ENCODE data around the gene HIC1. TPM values are rescaled to one million over a fixed set of nuclear protein-coding genes. Genes with fewer than 3 reads are reported as not detected.

HIC1 gene
- total and polyA plus RNA-seq, 2 experiments from 2014 or later = 0.17 to 0.26 TPM

DNA sequence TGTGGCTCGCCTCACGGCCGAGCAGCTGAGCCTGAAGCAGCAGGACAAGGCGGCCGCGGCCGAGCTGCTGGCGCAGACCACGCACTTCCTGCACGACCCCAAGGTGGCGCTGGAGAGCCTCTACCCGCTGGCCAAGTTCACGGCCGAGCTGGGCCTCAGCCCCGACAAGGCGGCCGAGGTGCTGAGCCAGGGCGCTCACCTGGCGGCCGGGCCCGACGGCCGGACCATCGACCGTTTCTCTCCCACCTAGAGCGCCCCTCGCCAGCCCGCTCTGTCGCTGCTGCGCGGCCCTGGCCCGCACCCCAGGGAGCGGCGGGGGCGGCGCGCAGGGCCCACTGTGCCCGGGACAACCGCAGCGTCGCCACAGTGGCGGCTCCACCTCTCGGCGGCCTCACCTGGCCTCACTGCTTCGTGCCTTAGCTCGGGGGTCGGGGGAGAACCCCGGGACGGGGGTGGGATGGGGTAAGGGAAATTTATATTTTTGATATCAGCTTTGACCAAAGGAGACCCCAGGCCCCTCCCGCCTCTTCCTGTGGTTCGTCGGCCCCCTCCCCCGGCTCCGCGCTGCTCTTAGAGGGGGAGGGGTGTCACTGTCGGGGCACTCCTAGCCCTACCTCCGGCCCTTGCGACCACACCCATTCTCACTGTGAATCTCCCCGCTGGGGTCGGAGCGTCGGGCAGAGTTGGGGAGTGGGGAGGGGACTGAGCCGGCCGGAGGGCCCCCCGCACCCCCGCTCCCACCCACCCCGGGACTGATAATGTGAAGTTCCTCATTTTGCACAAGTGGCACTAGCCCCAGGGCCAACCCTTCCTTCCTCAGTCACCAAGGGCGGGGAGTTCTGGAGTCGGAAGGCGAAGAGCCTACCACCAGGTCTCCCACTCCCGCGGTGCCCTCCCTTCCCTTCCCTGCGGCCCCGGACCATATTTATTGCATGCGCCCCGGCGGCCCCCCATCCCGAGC, 4.0 kb downstream of the HIC1 start:
- Histone ChIP-seq H3K9me2 (ENCODE audit: insufficient read depth) (no peaks in the 10 kb centered on the region), H2AFZ (no peak overlapping the region), H3K27me3 (ENCODE audit: insufficient read depth) (peaks cover 71% of the 10 kb centered on the region), H3F3A (replicated peaks; ENCODE audit: low read depth) (0 out of 2 replicates have a peak, but pooled peaks cover 10% of the 10 kb centered on the region), H3K79me2 (replicated peaks; ENCODE audit: insufficient read depth) (no peaks in the 10 kb centered on the region), H3K27ac (ENCODE audit: low read depth) (no peak overlapping the region), H3K4me2 (peak overlapping the region; percentile 73), H3K4me3 (peak overlapping the region; percentile 49), H4K20me1 (replicated peaks; ENCODE audit: insufficient read depth) (no peaks in the 10 kb centered on the region; the same call in 1 of the 2 replicates), H3K4me1 (ENCODE audit: insufficient read depth) (peaks cover 31% of the 10 kb centered on the region), H3K36me3 (ENCODE audit: insufficient read depth) (no peaks in the 10 kb centered on the region)
- Mint-ChIP-seq H3K27ac (no peak overlapping the region), H3K4me3 (peak overlapping the region; percentile 54), H3K27me3 (ENCODE audit: insufficient read depth, low read depth, poor library complexity) (peaks cover 69% of the 10 kb centered on the region), H3K9me3 (no peaks in the 10 kb centered on the region), H3K4me1 (peaks cover 31% of the 10 kb centered on the region), H3K36me3 (ENCODE audit: low read depth) (peaks cover 7% of the 10 kb centered on the region)
- no peak for TF ChIP-seq JUNB (IDR thresholded peaks at IDR 0.05; ENCODE audit: unreplicated experiment)
- TF ChIP-seq, protein P1, sequence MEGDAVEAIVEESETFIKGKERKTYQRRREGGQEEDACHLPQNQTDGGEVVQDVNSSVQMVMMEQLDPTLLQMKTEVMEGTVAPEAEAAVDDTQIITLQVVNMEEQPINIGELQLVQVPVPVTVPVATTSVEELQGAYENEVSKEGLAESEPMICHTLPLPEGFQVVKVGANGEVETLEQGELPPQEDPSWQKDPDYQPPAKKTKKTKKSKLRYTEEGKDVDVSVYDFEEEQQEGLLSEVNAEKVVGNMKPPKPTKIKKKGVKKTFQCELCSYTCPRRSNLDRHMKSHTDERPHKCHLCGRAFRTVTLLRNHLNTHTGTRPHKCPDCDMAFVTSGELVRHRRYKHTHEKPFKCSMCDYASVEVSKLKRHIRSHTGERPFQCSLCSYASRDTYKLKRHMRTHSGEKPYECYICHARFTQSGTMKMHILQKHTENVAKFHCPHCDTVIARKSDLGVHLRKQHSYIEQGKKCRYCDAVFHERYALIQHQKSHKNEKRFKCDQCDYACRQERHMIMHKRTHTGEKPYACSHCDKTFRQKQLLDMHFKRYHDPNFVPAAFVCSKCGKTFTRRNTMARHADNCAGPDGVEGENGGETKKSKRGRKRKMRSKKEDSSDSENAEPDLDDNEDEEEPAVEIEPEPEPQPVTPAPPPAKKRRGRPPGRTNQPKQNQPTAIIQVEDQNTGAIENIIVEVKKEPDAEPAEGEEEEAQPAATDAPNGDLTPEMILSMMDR (conservative IDR thresholded peaks at IDR 0.05; ENCODE audit: low read depth in 2 of 2) = peak; percentile 64 to 83
- peak; percentile 45; the same call in 1 of the 2 replicates for TF ChIP-seq CREB1 (CRISPR knock-in tag; IDR thresholded peaks at IDR 0.05; ENCODE audit: low read depth)
- TF ChIP-seq ZNF331 (CRISPR knock-in tag; IDR thresholded peaks at IDR 0.05; ENCODE audit: low read depth) = peak; percentile 41; the same call in 1 of the 2 replicates
- TF ChIP-seq POLR2AphosphoS5 (IDR thresholded peaks at IDR 0.05; ENCODE audit: low read depth) = 0 out of 2 replicates have a peak, but pooled peaks have one; percentile 27
- DNase-seq (ENCODE audit: low spot score) (peak; percentile 82), ATAC-seq (peak; percentile 28)

DNA sequence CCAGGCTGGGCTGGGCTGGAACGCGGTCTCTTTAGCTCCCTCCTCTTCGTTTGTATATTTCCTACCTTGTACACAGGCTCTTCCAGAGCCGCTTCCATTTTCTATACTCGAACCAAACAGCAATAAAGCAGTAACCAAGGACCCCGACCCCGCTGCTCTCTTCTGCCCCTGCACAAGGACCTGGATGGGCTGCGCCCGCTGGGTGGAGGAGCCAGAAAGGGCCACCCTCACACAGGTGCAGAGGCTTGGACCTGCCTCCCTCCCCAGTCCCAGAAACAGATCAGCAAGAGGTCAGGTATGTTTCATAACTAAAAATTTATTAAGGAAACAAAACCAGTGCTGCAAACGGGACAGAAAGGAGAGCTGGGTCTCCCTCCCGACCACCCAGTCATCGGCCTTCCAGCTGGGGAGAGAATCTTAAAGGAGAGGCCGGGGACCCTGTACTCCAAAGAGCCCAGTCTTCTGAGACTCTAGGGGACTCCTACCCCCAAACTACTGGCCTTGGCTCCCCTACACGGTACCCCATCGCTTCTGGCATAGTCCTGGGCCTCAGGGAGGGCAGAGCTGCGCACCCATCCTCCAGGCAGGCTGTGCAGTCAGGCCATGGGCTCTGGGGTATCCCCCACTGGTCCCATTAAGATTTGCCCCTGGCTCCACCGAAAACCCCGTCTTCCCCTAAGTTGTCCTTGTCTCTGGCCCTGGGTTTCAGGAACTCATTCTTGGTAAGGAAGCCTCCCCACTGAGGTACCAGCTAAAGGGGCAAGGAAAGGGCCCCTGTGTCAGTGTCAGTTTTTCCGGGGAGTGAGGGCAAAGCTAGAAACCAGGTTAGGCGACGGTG, 4.9 kb downstream of the HIC1 start:
- Mint-ChIP-seq H3K4me3 (peak overlapping the region; percentile 54), H3K9me3 (no peaks in the 10 kb centered on the region), H3K27ac (no peak overlapping the region), H3K27me3 (ENCODE audit: insufficient read depth, low read depth, poor library complexity) (peaks cover 61% of the 10 kb centered on the region), H3K36me3 (ENCODE audit: low read depth) (peaks cover 9% of the 10 kb centered on the region), H3K4me1 (peaks cover 38% of the 10 kb centered on the region)
- ATAC-seq (no peak), DNase-seq (ENCODE audit: low spot score) (no peak)
- Histone ChIP-seq H3K4me2 (peak overlapping the region; percentile 73), H3K27me3 (ENCODE audit: insufficient read depth) (peaks cover 62% of the 10 kb centered on the region), H3K36me3 (ENCODE audit: insufficient read depth) (no peaks in the 10 kb centered on the region), H2AFZ (no peak overlapping the region), H3F3A (replicated peaks; ENCODE audit: low read depth) (0 out of 2 replicates have a peak, but pooled peaks cover 10% of the 10 kb centered on the region), H3K79me2 (replicated peaks; ENCODE audit: insufficient read depth) (no peaks in the 10 kb centered on the region), H3K9me2 (ENCODE audit: insufficient read depth) (no peaks in the 10 kb centered on the region), H3K4me3 (peak overlapping the region; percentile 49), H3K4me1 (ENCODE audit: insufficient read depth) (peaks cover 28% of the 10 kb centered on the region), H3K27ac (ENCODE audit: low read depth) (no peak overlapping the region), H4K20me1 (replicated peaks; ENCODE audit: insufficient read depth) (no peaks in the 10 kb centered on the region; the same call in 1 of the 2 replicates)
- TF ChIP-seq EZH2 (IDR thresholded peaks at IDR 0.05; ENCODE audit: low read depth, unreplicated experiment) = peak; percentile 23
- TF ChIP-seq, protein P1 (conservative IDR thresholded peaks at IDR 0.05; ENCODE audit: low read depth in 2 of 2) = no peak

Measured in GM23338 (cell line).